Esophagus muscularis mucosa (tissue), 3 donors: ENCODE data around the gene CDH8.

Source experiments
- CTCF ChIP-seq, 3 experiments: fragments of 200-600 bp in 2 of 3; fragments of 450-650 bp in 1 of 3; sonication (generic) in 2 of 3; IDR thresholded peaks; one replicate each; pipeline ENCODE4 v1.5.1; 2017 to 2019; ENCODE audit warnings: antibody characterized with exemption in 3 of 3, mild to moderate bottlenecking in 2 of 3, moderate library complexity in 1 of 3
- POLR2A ChIP-seq: fragments of 450-650 bp; IDR thresholded peaks from one replicate; pipeline ENCODE4 v1.6.1; 2017; ENCODE audit warnings: antibody characterized with exemption, moderate library complexity, mild to moderate bottlenecking, low read depth

- TF ChIP-seq CTCF (IDR thresholded peaks at IDR 0.05) (no peak), POLR2A (no peak)
Measured at GRCh38 chr16:62019851-62020250, 16.4 kb downstream of the CDH8 start.
